AG04450 (cell line): Measurements from ENCODE around the gene SEPTIN7. TPM values are rescaled to one million over a fixed set of nuclear protein-coding genes. Genes with fewer than 3 reads are reported as not detected.

Experiments used
- CTCF ChIA-PET: fragments of 300-600, 350-600 bp; formaldehyde crosslinking; extraction: SDS; loops from one replicate; lab custom pipeline; 2022; ENCODE audit warnings: antibody characterized with exemption, inconsistent platforms; lab: Charles Lee
- POLR2A ChIA-PET: fragments of 350-600 bp; formaldehyde crosslinking; extraction: SDS; loops from one replicate; lab custom pipeline; 2021; ENCODE audit warnings: antibody characterized with exemption, inconsistent platforms; lab: Yijun Ruan, JAX
- DNase-seq: peaks from one replicate; pipeline ENCODE4 v3.0.0-alpha.2; 2011; ENCODE audit warnings: low read depth, low spot score
- H3K27ac ChIP-seq: one replicate; pipeline ENCODE4 v1.5.1; 2012; ENCODE audit warnings: low read depth, low read length, control low read depth
- H3K27me3 ChIP-seq: one replicate; pipeline ENCODE4 v1.6.0; 2012; ENCODE audit warnings: low read length; ENCODE audit not compliant: control insufficient read depth, insufficient read depth
- H3K4me3 ChIP-seq: 2 replicates; pipeline ENCODE4 v1.5.1; 2011; ENCODE audit warnings: mild to moderate bottlenecking, low read depth, low read length, control low read depth
- H3K9me3 ChIP-seq: 2 replicates; pipeline ENCODE4 v1.5.1; 2012; ENCODE audit warnings: low read length; ENCODE audit not compliant: control insufficient read depth, insufficient read depth
- CTCF ChIP-seq: IDR thresholded peaks from 2 replicates; pipeline ENCODE4 v1.5.1; 2011; ENCODE audit warnings: low read depth, low read length, control low read depth, inconsistent platforms
- polyA minus RNA-seq: library from RNA; depleted of rRNA, polyadenylated mRNA; stranded (reverse); fragments of >200 nt; gene quantifications from 2 replicates; pipeline ENCODE4 v1.2.3, GENCODE V29; 2011; rRNA and poly(A)+ RNA removed
- polyA plus RNA-seq: library from polyadenylated mRNA; depleted of rRNA; stranded (reverse); fragments of >200 nt; gene quantifications from 2 replicates; pipeline ENCODE4 v1.2.3, GENCODE V29; 2011; rRNA removed

Gene SEPTIN7
- polyA plus RNA-seq (280 and 428 TPM in 2 replicates), polyA minus RNA-seq (77.7 and 140 TPM in 2 replicates)

GRCh38 chr7:35800718-35801391 is at the start of gene SEPTIN7:
Gene SEPTIN7, plus strand, starts transcription at chr7:35801057. Its CDS starts 153 bp downstream, at chr7:35801210.
- ChIA-PET CTCF (interaction anchor here (0.6 to 5.6 kb wide), 18 partner anchors 9 to 549 kb away, joined by 3 to 58 read pairs (median 4); no protein-coding TSS in a partner anchor), POLR2A (interaction anchor here (0.5 to 1.8 kb wide), 15 partner anchors 10 to 589 kb away, joined by 3 to 17 read pairs (median 5); partner anchors contain the start of genes ANLN and HERPUD2)
- Histone ChIP-seq H3K9me3 (no peaks in the 10 kb centered on the region; the same call in 1 of the 2 replicates), H3K27me3 (no peaks in the 10 kb centered on the region), H3K27ac (peak within 1 kb of the TSS; percentile 98), H3K4me3 (peak within 1 kb of the TSS; percentile 78)
- DNase-seq: peak; percentile 97
- no peak for TF ChIP-seq CTCF

GRCh38 chr7:35752742-35753141 is 48.1 kb upstream of the SEPTIN7 start:
- Histone ChIP-seq H3K4me3 (no peak overlapping the region), H3K27ac (no peak overlapping the region), H3K9me3 (no peaks in the 10 kb centered on the region), H3K27me3 (no peaks in the 10 kb centered on the region)
- no peak for TF ChIP-seq CTCF
- DNase-seq: no peak
- POLR2A ChIA-PET: interaction anchor here (1.4 kb wide), 1 partner anchor 48 kb away, joined by 5 read pairs; the partner anchor contains the start of gene SEPTIN7
- CTCF ChIA-PET: no interaction called here

- Histone ChIP-seq H3K9me3 (no peaks in the 10 kb centered on the region), H3K27me3 (no peaks in the 10 kb centered on the region), H3K4me3 (no peak overlapping the region), H3K27ac (no peak overlapping the region)
- ChIA-PET CTCF (no interaction called here), POLR2A (interaction anchor here (1.1 kb wide), 1 partner anchor 47 kb away, joined by 5 read pairs; the partner anchor contains the start of gene SEPTIN7)
- DNase-seq: no peak
- TF ChIP-seq CTCF: no peak
Measured at GRCh38 chr7:35753761-35754603, 46.9 kb upstream of the SEPTIN7 start.

GRCh38 chr7:35754741-35755140 is 46.1 kb upstream of the SEPTIN7 start:
- ChIA-PET CTCF (no interaction called here), POLR2A (interaction anchor here (1.1 kb wide), 1 partner anchor 46 kb away, joined by 5 read pairs; the partner anchor contains the start of gene SEPTIN7)
- no peaks in the 10 kb centered on the region for H3K9me3 ChIP-seq
- no peak overlapping the region for H3K4me3 ChIP-seq
- H3K27me3 ChIP-seq: no peaks in the 10 kb centered on the region
- DNase-seq: no peak
- no peak for TF ChIP-seq CTCF
- H3K27ac ChIP-seq: no peak overlapping the region
